ENCODE measurements around the gene NUDT1. TPM values are rescaled to one million over a fixed set of nuclear protein-coding genes. Genes with fewer than 3 reads are reported as not detected.
A peak's percentile ranks its signal among the peaks of the same experiment; 100 is the strongest.
"Not testable (repeated sequence)": the region's sequence is repeated elsewhere in the genome, so short reads cannot be mapped to it uniquely, and the experiment has no call there.

The NUDT1 gene
- total RNA-seq, 1 experiment from 2014 or later: 27.2 TPM

DNA sequence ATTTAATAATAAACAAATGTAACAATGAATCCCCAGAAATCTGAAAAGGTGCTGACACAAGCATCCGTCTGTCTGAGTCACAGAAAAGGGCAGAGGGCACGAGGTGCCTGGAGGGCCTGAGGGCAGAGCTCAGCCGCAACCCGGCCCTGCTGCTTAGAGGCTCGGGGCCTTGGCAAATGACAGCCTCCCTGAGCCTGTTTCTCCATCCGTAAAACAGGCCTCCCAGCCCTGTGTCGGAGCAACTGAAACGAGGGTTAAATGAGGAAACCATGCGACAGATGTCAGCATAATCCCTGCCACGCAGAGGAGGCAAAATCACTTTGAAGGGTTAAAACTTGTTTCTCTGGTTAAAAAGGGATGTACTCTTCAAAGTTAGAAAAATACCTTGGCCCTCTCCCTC lies 24.9 kb downstream of the NUDT1 start:
- Mint-ChIP-seq H3K27ac (ENCODE audit: low read depth, unreplicated experiment) (peak overlapping the region; percentile 27), H3K9me3 (ENCODE audit: unreplicated experiment) (no peaks in the 10 kb centered on the region), H3K4me3 (ENCODE audit: unreplicated experiment) (peak overlapping the region; percentile 19), H3K27me3 (ENCODE audit: insufficient read depth, unreplicated experiment) (no peaks in the 10 kb centered on the region), H3K4me1 (ENCODE audit: insufficient read depth, unreplicated experiment) (no peaks in the 10 kb centered on the region), H3K36me3 (ENCODE audit: insufficient read depth, unreplicated experiment) (peaks cover 14% of the 10 kb centered on the region)
- ChIA-PET CTCF (interaction anchor here (0.6 to 0.7 kb wide), 2 partner anchors 518 to 688 kb away, joined by 3 to 4 read pairs; no protein-coding TSS in a partner anchor), POLR2A (interaction anchor here (0.6 to 1.4 kb wide), 4 partner anchors 42 to 47 kb away, joined by 3 to 5 read pairs (median 4); partner anchors contain the start of gene SNX8)
- no TSS peak for BruUV-seq (replicated peaks)
- TF ChIP-seq, protein P1, sequence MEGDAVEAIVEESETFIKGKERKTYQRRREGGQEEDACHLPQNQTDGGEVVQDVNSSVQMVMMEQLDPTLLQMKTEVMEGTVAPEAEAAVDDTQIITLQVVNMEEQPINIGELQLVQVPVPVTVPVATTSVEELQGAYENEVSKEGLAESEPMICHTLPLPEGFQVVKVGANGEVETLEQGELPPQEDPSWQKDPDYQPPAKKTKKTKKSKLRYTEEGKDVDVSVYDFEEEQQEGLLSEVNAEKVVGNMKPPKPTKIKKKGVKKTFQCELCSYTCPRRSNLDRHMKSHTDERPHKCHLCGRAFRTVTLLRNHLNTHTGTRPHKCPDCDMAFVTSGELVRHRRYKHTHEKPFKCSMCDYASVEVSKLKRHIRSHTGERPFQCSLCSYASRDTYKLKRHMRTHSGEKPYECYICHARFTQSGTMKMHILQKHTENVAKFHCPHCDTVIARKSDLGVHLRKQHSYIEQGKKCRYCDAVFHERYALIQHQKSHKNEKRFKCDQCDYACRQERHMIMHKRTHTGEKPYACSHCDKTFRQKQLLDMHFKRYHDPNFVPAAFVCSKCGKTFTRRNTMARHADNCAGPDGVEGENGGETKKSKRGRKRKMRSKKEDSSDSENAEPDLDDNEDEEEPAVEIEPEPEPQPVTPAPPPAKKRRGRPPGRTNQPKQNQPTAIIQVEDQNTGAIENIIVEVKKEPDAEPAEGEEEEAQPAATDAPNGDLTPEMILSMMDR (IDR thresholded peaks at IDR 0.05; ENCODE audit: unreplicated experiment): no peak
- intact Hi-C loops (cut with micrococcal nuclease): no loop called here
- DNase-seq (ENCODE audit: unreplicated experiment): peak; percentile 92

DNA sequence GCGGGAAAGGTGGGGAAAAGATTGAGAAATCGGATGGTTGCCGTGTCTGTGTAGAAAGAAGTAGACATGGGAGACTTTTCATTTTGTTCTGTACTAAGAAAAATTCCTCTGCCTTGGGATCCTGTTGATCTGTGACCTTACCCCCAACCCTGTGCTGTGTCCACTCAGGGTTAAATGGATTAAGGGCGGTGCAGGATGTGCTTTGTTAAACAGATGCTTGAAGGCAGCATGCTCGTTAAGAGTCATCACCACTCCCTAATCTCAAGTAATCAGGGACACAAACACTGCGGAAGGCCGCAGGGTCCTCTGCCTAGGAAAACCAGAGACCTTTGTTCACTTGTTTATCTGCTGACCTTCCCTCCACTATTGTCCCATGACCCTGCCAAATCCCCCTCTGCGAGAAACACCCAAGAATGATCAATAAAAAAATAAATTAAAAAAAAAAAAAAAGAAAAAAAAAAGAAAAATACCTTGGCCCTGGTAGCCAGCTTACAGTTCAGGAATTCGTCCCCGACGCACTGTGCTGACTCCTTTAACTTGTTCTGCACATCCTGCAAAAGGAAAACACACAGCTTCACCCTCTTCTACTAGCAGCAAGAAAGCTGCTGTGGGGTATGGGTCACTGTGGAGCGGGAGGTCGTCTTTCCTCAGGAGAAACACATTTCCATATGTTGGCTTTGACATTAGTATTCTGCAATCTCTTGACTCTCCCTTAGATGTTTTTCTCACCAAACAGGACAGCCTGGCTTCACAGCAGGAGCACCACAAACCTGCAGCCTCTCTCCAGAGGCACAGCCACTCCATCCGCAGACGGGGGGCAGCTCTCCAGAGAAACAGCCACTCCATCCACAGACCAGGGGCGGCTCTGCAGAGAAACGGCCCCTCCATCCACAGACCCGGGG lies 27.3 kb downstream of the NUDT1 start:
- H3K27me3 Mint-ChIP-seq (ENCODE audit: insufficient read depth, unreplicated experiment); DNase-seq (ENCODE audit: unreplicated experiment); intact Hi-C loops (cut with micrococcal nuclease); H3K4me3 Mint-ChIP-seq (ENCODE audit: unreplicated experiment); BruUV-seq (replicated peaks); H3K27ac Mint-ChIP-seq (ENCODE audit: low read depth, unreplicated experiment); H3K4me1 Mint-ChIP-seq (ENCODE audit: insufficient read depth, unreplicated experiment); H3K9me3 Mint-ChIP-seq (ENCODE audit: unreplicated experiment): not testable (repeated sequence)
- H3K36me3 Mint-ChIP-seq (ENCODE audit: insufficient read depth, unreplicated experiment): peaks cover 25% of the 10 kb centered on the region
- POLR2A ChIA-PET: interaction anchor here (1.6 kb wide), 1 partner anchor 85 kb away, joined by 4 read pairs; the partner anchor contains the start of gene EIF3B
- CTCF ChIA-PET: interaction anchor here (0.6 kb wide), 1 partner anchor 714 kb away, joined by 3 read pairs; no protein-coding TSS in a partner anchor

DNA sequence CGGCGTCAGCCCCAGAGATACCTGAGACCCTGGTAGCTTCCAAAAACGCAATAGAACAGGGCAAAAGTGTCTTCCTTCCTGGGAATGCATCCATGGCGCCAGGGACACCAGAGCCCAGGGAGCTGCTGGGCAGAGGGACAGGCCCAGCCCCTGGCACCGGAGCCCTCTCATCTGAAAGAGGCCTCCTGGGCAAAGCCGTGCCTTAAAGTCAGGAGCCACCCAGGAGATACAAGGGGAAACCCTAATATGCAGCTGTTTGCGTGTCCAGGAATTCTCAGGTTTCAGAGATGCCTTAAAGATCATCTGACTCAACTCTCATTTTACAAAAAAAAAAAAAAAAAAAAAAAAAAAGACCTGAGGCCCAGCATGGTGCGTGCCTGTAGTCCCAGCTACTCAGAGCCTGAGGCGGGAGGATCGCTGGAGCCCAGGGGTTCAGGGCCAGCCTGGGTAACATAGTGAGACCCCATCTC lies 28.0 kb downstream of the NUDT1 start:
- H3K4me3 Mint-ChIP-seq (ENCODE audit: unreplicated experiment): no peak overlapping the region
- ChIA-PET POLR2A (interaction anchor here (1.6 kb wide), 1 partner anchor 84 kb away, joined by 4 read pairs; the partner anchor contains the start of gene EIF3B), CTCF (interaction anchor here (0.6 kb wide), 1 partner anchor 715 kb away, joined by 3 read pairs; no protein-coding TSS in a partner anchor)
- H3K27ac Mint-ChIP-seq (ENCODE audit: low read depth, unreplicated experiment): no peak overlapping the region
- H3K36me3 Mint-ChIP-seq (ENCODE audit: insufficient read depth, unreplicated experiment): peaks cover 25% of the 10 kb centered on the region
- BruUV-seq (replicated peaks): no TSS peak
- H3K9me3 Mint-ChIP-seq (ENCODE audit: unreplicated experiment): no peaks in the 10 kb centered on the region
- intact Hi-C loops (cut with micrococcal nuclease): no loop called here
- no peaks in the 10 kb centered on the region for H3K4me1 Mint-ChIP-seq (ENCODE audit: insufficient read depth, unreplicated experiment)
- no peaks in the 10 kb centered on the region for H3K27me3 Mint-ChIP-seq (ENCODE audit: insufficient read depth, unreplicated experiment)
- DNase-seq (ENCODE audit: unreplicated experiment): peak; percentile 31
- TF ChIP-seq, protein P1 (IDR thresholded peaks at IDR 0.05; ENCODE audit: unreplicated experiment): no peak

DNA sequence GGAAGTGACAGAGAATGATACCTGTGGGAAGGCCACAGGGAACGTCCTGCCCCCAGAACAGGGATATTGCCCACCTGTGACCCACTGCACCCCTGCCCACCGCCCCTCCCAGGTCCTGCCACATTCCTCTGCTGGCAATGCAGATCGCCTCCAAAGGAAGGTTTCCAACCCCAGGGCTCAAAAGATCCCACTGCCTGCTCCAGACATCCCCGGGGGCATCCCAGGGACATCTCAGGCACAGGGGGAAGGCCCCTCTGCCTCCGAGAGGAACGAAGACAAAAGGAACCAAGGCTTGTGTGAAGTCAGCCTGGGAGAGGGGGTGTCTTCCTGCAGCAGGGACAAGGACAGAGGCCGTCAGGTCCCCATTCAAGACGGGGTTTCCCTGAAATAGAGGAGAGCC lies 28.5 kb downstream of the NUDT1 start:
- POLR2A ChIA-PET: interaction anchor here (1.6 kb wide), 1 partner anchor 84 kb away, joined by 4 read pairs; the partner anchor contains the start of gene EIF3B
- BruUV-seq (replicated peaks): no TSS peak
- intact Hi-C loops (cut with micrococcal nuclease): no loop called here
- Mint-ChIP-seq H3K4me1 (ENCODE audit: insufficient read depth, unreplicated experiment) (no peaks in the 10 kb centered on the region), H3K27ac (ENCODE audit: low read depth, unreplicated experiment) (no peak overlapping the region), H3K4me3 (ENCODE audit: unreplicated experiment) (no peak overlapping the region), H3K27me3 (ENCODE audit: insufficient read depth, unreplicated experiment) (no peaks in the 10 kb centered on the region), H3K36me3 (ENCODE audit: insufficient read depth, unreplicated experiment) (peaks cover 25% of the 10 kb centered on the region), H3K9me3 (ENCODE audit: unreplicated experiment) (no peaks in the 10 kb centered on the region)
- DNase-seq (ENCODE audit: unreplicated experiment): no peak
- CTCF ChIA-PET: interaction anchor here (1.0 kb wide), 1 partner anchor 10 kb away, joined by 4 read pairs; no protein-coding TSS in a partner anchor
- TF ChIP-seq, protein P1 (IDR thresholded peaks at IDR 0.05; ENCODE audit: unreplicated experiment): no peak

Measured in MCF 10A (cell line).